GM12878 (cell line): Measurements from ENCODE around the gene SMC3.

Experiments used
- BCL3 ChIP-seq: IDR thresholded peaks from 2 replicates; pipeline ENCODE4 v1.6.1; 2011; ENCODE audit warnings: borderline replicate concordance, low read depth, mild to moderate bottlenecking, moderate library complexity, low read length; ENCODE audit not compliant: insufficient read depth, poor library complexity, severe bottlenecking
- LARP7 ChIP-seq: fragments of 450-650 bp; IDR thresholded peaks from 2 replicates; pipeline ENCODE4 v1.6.1; 2017; ENCODE audit warnings: mild to moderate bottlenecking
- MAX ChIP-seq: IDR thresholded peaks from 2 replicates; pipeline ENCODE4 v1.6.1; 2012; ENCODE audit warnings: low read depth, low read length, improper control_type of control experiment
- MYC ChIP-seq: IDR thresholded peaks from 2 replicates; pipeline ENCODE4 v1.6.1; 2011; ENCODE audit warnings: mild to moderate bottlenecking, low read length, moderate library complexity, inconsistent platforms; ENCODE audit not compliant: insufficient read depth, insufficient replicate concordance, insufficient read length, severe bottlenecking
- POLR2A ChIP-seq: IDR thresholded peaks from 2 replicates; pipeline ENCODE4 v1.6.1; 2011; ENCODE audit warnings: low read depth, mild to moderate bottlenecking, low read length
- TF ChIP-seq, protein P1 (sequence below), 3 experiments: IDR thresholded peaks in 2 of 3; conservative IDR thresholded peaks in 1 of 3; 2 replicates each; pipeline ENCODE4 v1.5.1; 2011; ENCODE audit warnings: low read depth in 3 of 3, low read length in 3 of 3, mild to moderate bottlenecking in 3 of 3, control low read depth in 2 of 3, moderate library complexity in 2 of 3, inconsistent platforms in 1 of 3, mixed read lengths in 1 of 3; ENCODE audit not compliant: control insufficient read depth in 2 of 3, insufficient read depth in 1 of 3; ENCODE audit errors: extremely low read depth in 1 of 3

DNA sequence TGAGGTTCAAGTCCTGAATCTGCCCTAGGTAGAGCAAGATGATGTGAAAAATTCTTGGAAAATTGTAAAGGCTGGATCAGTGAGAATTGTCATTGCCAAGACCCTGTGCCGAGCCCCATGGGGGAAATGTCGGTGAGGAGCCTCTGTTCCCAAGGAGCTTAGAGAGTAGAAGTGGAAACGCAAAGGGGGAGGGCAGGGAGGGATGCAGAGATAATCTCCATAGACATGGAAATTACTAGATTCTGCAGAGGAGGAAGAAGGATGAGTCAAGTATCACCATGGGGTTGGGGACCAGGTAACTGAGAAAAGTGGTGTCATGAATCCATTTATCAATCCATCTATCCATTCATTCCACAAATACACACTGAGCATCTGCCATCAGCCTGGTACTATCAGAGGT lies 43.8 kb upstream of the SMC3 start:
- TF ChIP-seq, protein P1, sequence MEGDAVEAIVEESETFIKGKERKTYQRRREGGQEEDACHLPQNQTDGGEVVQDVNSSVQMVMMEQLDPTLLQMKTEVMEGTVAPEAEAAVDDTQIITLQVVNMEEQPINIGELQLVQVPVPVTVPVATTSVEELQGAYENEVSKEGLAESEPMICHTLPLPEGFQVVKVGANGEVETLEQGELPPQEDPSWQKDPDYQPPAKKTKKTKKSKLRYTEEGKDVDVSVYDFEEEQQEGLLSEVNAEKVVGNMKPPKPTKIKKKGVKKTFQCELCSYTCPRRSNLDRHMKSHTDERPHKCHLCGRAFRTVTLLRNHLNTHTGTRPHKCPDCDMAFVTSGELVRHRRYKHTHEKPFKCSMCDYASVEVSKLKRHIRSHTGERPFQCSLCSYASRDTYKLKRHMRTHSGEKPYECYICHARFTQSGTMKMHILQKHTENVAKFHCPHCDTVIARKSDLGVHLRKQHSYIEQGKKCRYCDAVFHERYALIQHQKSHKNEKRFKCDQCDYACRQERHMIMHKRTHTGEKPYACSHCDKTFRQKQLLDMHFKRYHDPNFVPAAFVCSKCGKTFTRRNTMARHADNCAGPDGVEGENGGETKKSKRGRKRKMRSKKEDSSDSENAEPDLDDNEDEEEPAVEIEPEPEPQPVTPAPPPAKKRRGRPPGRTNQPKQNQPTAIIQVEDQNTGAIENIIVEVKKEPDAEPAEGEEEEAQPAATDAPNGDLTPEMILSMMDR (IDR thresholded peaks at IDR 0.05 in 2 of 3, conservative IDR thresholded peaks at IDR 0.05 in 1 of 3; ENCODE audit: control insufficient read depth in 2 of 3, extremely low read depth in 1 of 3, insufficient read depth in 1 of 3, low read depth in 3 of 3, low read length in 3 of 3), result no peak
- TF ChIP-seq POLR2A, result no peak
- TF ChIP-seq LARP7, result no peak
- TF ChIP-seq BCL3, result no peak
- no peak for TF ChIP-seq MYC
- no peak for TF ChIP-seq MAX
